ENCODE results near the gene GPR33. TPM values are rescaled to one million over a fixed set of nuclear protein-coding genes. Genes with fewer than 3 reads are reported as not detected.

GPR33 gene
- not detected in 5 replicates for total RNA-seq (2022; extraction: Qiagen RNA extraction)

DNA sequence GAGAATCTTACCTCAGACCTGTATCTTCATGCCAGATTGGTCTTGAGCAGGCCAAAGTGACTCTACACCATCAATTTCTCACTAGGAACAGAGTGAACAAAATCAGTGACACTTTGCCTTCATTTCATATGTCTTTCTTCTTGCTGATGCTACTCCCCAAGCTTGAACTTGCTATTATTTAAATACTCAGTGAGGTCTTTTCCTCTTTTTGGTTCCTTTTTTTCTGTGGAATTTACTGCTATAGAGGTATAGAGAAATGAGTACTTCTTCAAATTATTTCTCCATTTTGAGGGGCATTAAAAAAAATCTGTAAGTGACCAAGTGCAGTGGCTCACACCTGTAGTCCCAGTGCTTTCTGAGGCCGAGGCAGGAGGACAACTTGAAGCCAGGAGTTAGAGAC lies at the start of gene GPR33:
GPR33 (minus strand) TSS at position 154 of the 400 bp plus-strand sequence. CDS start 4,074 bp downstream, outside the sequence.

GRCh38 chr14:31456841-31457664 lies 30.8 kb downstream of the GPR33 start, which contains the start of gene DTD2:
Gene DTD2 (minus strand): TSS chr14:31457506. CDS start chr14:31457393, 113 bp downstream.

Other genes with a start within 250 kb of the GPR33 start
- gene HEATR5A, start 67.5 kb downstream of the GPR33 start, total RNA-seq (2022; extraction: Qiagen RNA extraction), result 13.0 to 20.3 TPM (median 18.3 TPM) in 5 replicates
- gene DTD2, start 30.5 kb downstream of the GPR33 start, total RNA-seq (2022; extraction: Qiagen RNA extraction), result 14.3 to 17.5 TPM (median 15.5 TPM) in 5 replicates
- 6.4 to 9.1 TPM (median 8.1 TPM) in 5 replicates for gene NUBPL, start 73.4 kb upstream of the GPR33 start, total RNA-seq (2022; extraction: Qiagen RNA extraction)